ENCODE data around the gene ABCG1. TPM values are rescaled to one million over a fixed set of nuclear protein-coding genes. Genes with fewer than 3 reads are reported as not detected.
A peak's percentile ranks its signal among the peaks of the same experiment; 100 is the strongest.

The ABCG1 gene
- total and polyA plus RNA-seq, 2 experiments from 2014 or later = 1.3 to 4.4 TPM

DNA sequence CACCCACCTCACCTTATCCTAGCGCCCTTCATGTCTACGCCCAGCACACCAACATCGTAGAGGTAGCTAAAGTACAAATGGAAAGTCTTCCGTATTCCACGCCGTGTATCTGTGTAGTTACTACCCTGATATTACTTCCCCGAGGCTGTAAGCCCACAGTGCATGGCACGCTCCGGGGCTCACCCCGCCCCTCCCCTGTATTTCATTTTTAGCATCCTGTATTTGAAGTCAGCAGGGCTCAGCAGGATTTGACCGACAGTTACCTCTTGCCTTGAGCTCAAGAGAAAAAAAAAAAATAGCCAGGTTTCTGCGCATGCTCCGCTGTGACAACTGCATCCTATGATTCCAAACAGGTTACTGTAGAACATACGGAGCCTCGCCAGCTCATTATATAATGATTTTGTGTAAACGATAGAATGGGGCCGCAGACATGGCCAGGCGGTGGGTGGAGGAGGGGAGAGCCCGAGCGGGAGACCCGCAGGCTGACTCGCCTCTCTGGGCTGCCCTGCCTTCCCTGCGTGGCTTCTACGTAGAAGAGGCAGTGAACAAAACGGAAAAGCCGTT, 1.3 kb downstream of the ABCG1 start:
- Histone ChIP-seq H3K27ac (ENCODE audit: low read depth) (no peak overlapping the region), H3F3A (replicated peaks; ENCODE audit: low read depth) (no peaks in the 10 kb centered on the region), H3K27me3 (ENCODE audit: insufficient read depth) (peaks cover 37% of the 10 kb centered on the region), H3K36me3 (ENCODE audit: insufficient read depth) (no peaks in the 10 kb centered on the region), H3K9me2 (ENCODE audit: insufficient read depth) (no peaks in the 10 kb centered on the region), H3K4me2 (peak overlapping the region; percentile 98), H3K4me1 (ENCODE audit: insufficient read depth) (peaks cover 9% of the 10 kb centered on the region), H2AFZ (peak overlapping the region; percentile 97; the same call in 1 of the 2 replicates), H3K4me3 (peak overlapping the region; percentile 85), H3K79me2 (replicated peaks; ENCODE audit: insufficient read depth) (no peaks in the 10 kb centered on the region), H4K20me1 (replicated peaks; ENCODE audit: insufficient read depth) (no peaks in the 10 kb centered on the region)
- ATAC-seq (peak; percentile 12), DNase-seq (ENCODE audit: low spot score) (peak; percentile 83)
- H3K27me3 Mint-ChIP-seq (ENCODE audit: insufficient read depth, low read depth, poor library complexity) = peaks cover 23% of the 10 kb centered on the region
- H3K9me3 Mint-ChIP-seq = peaks cover 16% of the 10 kb centered on the region
- no peak overlapping the region for H3K27ac Mint-ChIP-seq
- peak overlapping the region; percentile 78 for H3K4me3 Mint-ChIP-seq
- peaks cover 8% of the 10 kb centered on the region for H3K4me1 Mint-ChIP-seq
- H3K36me3 Mint-ChIP-seq (ENCODE audit: low read depth) = peaks cover 3% of the 10 kb centered on the region; the same call in 1 of the 3 replicates
- no peak for TF ChIP-seq EZH2phosphoT487 (IDR thresholded peaks at IDR 0.05; ENCODE audit: unreplicated experiment)
- TF ChIP-seq, protein P1, sequence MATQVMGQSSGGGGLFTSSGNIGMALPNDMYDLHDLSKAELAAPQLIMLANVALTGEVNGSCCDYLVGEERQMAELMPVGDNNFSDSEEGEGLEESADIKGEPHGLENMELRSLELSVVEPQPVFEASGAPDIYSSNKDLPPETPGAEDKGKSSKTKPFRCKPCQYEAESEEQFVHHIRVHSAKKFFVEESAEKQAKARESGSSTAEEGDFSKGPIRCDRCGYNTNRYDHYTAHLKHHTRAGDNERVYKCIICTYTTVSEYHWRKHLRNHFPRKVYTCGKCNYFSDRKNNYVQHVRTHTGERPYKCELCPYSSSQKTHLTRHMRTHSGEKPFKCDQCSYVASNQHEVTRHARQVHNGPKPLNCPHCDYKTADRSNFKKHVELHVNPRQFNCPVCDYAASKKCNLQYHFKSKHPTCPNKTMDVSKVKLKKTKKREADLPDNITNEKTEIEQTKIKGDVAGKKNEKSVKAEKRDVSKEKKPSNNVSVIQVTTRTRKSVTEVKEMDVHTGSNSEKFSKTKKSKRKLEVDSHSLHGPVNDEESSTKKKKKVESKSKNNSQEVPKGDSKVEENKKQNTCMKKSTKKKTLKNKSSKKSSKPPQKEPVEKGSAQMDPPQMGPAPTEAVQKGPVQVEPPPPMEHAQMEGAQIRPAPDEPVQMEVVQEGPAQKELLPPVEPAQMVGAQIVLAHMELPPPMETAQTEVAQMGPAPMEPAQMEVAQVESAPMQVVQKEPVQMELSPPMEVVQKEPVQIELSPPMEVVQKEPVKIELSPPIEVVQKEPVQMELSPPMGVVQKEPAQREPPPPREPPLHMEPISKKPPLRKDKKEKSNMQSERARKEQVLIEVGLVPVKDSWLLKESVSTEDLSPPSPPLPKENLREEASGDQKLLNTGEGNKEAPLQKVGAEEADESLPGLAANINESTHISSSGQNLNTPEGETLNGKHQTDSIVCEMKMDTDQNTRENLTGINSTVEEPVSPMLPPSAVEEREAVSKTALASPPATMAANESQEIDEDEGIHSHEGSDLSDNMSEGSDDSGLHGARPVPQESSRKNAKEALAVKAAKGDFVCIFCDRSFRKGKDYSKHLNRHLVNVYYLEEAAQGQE (IDR thresholded peaks at IDR 0.05; ENCODE audit: unreplicated experiment) = no peak
- TF ChIP-seq, protein P2, sequence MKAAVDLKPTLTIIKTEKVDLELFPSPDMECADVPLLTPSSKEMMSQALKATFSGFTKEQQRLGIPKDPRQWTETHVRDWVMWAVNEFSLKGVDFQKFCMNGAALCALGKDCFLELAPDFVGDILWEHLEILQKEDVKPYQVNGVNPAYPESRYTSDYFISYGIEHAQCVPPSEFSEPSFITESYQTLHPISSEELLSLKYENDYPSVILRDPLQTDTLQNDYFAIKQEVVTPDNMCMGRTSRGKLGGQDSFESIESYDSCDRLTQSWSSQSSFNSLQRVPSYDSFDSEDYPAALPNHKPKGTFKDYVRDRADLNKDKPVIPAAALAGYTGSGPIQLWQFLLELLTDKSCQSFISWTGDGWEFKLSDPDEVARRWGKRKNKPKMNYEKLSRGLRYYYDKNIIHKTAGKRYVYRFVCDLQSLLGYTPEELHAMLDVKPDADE (IDR thresholded peaks at IDR 0.05) = no peak
- no peak for TF ChIP-seq EZH2 (IDR thresholded peaks at IDR 0.05; ENCODE audit: low read depth, unreplicated experiment)
- TF ChIP-seq ZNF331 (CRISPR knock-in tag; IDR thresholded peaks at IDR 0.05; ENCODE audit: low read depth) = no peak
- no peak for TF ChIP-seq ZNF114 (CRISPR knock-in tag; IDR thresholded peaks at IDR 0.05)
- TF ChIP-seq JUNB (IDR thresholded peaks at IDR 0.05; ENCODE audit: unreplicated experiment) = no peak
- TF ChIP-seq, protein P3, sequence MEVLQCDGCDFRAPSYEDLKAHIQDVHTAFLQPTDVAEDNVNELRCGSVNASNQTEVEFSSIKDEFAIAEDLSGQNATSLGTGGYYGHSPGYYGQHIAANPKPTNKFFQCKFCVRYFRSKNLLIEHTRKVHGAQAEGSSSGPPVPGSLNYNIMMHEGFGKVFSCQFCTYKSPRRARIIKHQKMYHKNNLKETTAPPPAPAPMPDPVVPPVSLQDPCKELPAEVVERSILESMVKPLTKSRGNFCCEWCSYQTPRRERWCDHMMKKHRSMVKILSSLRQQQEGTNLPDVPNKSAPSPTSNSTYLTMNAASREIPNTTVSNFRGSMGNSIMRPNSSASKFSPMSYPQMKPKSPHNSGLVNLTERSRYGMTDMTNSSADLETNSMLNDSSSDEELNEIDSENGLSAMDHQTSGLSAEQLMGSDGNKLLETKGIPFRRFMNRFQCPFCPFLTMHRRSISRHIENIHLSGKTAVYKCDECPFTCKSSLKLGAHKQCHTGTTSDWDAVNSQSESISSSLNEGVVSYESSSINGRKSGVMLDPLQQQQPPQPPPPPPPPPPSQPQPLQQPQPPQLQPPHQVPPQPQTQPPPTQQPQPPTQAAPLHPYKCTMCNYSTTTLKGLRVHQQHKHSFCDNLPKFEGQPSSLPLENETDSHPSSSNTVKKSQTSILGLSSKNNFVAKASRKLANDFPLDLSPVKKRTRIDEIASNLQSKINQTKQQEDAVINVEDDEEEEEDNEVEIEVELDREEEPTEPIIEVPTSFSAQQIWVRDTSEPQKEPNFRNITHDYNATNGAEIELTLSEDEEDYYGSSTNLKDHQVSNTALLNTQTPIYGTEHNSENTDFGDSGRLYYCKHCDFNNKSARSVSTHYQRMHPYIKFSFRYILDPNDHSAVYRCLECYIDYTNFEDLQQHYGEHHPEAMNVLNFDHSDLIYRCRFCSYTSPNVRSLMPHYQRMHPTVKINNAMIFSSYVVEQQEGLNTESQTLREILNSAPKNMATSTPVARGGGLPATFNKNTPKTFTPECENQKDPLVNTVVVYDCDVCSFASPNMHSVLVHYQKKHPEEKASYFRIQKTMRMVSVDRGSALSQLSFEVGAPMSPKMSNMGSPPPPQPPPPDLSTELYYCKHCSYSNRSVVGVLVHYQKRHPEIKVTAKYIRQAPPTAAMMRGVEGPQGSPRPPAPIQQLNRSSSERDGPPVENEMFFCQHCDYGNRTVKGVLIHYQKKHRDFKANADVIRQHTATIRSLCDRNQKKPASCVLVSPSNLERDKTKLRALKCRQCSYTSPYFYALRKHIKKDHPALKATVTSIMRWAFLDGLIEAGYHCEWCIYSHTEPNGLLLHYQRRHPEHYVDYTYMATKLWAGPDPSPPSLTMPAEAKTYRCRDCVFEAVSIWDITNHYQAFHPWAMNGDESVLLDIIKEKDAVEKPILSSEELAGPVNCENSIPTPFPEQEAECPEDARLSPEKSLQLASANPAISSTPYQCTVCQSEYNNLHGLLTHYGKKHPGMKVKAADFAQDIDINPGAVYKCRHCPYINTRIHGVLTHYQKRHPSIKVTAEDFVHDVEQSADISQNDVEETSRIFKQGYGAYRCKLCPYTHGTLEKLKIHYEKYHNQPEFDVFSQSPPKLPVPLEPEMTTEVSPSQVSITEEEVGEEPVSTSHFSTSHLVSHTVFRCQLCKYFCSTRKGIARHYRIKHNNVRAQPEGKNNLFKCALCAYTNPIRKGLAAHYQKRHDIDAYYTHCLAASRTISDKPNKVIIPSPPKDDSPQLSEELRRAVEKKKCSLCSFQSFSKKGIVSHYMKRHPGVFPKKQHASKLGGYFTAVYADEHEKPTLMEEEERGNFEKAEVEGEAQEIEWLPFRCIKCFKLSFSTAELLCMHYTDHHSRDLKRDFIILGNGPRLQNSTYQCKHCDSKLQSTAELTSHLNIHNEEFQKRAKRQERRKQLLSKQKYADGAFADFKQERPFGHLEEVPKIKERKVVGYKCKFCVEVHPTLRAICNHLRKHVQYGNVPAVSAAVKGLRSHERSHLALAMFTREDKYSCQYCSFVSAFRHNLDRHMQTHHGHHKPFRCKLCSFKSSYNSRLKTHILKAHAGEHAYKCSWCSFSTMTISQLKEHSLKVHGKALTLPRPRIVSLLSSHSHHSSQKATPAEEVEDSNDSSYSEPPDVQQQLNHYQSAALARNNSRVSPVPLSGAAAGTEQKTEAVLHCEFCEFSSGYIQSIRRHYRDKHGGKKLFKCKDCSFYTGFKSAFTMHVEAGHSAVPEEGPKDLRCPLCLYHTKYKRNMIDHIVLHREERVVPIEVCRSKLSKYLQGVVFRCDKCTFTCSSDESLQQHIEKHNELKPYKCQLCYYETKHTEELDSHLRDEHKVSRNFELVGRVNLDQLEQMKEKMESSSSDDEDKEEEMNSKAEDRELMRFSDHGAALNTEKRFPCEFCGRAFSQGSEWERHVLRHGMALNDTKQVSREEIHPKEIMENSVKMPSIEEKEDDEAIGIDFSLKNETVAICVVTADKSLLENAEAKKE (CRISPR knock-in tag; IDR thresholded peaks at IDR 0.05) = no peak
- TF ChIP-seq, protein P4, sequence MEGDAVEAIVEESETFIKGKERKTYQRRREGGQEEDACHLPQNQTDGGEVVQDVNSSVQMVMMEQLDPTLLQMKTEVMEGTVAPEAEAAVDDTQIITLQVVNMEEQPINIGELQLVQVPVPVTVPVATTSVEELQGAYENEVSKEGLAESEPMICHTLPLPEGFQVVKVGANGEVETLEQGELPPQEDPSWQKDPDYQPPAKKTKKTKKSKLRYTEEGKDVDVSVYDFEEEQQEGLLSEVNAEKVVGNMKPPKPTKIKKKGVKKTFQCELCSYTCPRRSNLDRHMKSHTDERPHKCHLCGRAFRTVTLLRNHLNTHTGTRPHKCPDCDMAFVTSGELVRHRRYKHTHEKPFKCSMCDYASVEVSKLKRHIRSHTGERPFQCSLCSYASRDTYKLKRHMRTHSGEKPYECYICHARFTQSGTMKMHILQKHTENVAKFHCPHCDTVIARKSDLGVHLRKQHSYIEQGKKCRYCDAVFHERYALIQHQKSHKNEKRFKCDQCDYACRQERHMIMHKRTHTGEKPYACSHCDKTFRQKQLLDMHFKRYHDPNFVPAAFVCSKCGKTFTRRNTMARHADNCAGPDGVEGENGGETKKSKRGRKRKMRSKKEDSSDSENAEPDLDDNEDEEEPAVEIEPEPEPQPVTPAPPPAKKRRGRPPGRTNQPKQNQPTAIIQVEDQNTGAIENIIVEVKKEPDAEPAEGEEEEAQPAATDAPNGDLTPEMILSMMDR (conservative IDR thresholded peaks at IDR 0.05; ENCODE audit: low read depth in 2 of 2) = no peak
- no peak for TF ChIP-seq STAT1 (IDR thresholded peaks at IDR 0.05; ENCODE audit: unreplicated experiment)
- no peak for TF ChIP-seq CREB1 (CRISPR knock-in tag; IDR thresholded peaks at IDR 0.05; ENCODE audit: low read depth)
- TF ChIP-seq NANOG (IDR thresholded peaks at IDR 0.05; ENCODE audit: borderline replicate concordance) = no peak
- TF ChIP-seq POLR2AphosphoS5 (IDR thresholded peaks at IDR 0.05; ENCODE audit: low read depth) = no peak

Measured in GM23338 (cell line).